ENCODE results near the gene ZNF644.
"Not testable (repeated sequence)": the region's sequence is repeated elsewhere in the genome, so short reads cannot be mapped to it uniquely, and the experiment has no call there.

Gene ZNF644

DNA sequence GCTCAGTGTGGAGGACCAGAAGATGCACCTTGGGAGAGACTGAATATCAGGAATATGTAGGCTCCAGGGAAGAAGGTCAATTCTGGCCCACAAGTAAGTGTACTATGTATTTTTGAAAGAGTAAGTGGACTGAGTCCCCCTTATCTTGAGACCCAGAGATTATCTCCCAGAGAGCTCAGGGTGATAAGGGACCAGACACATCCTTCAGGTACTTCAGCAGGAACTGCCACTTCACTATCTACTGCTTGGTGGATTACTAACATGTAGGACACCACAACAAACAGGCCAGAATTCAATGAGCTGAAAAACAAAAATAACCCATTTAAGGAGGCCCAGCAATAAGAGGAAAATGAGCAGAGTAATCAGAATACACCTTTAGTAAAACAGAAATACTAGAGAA lies 119.2 kb downstream of the ZNF644 start:
- no peaks in the 10 kb centered on the region for H3K9me3 Mint-ChIP-seq
- H3K27me3 Mint-ChIP-seq: no peaks in the 10 kb centered on the region
- H3K36me3 Mint-ChIP-seq (ENCODE audit: low read depth): peaks cover 79% of the 10 kb centered on the region
- H3K4me3 Mint-ChIP-seq: no peak overlapping the region
- H3K4me1 Mint-ChIP-seq (ENCODE audit: low read depth): peaks cover 7% of the 10 kb centered on the region
- no peak overlapping the region for H3K27ac Mint-ChIP-seq

GRCh38 chr1:90899263-90899662 lies 122.6 kb downstream of the ZNF644 start:
- Mint-ChIP-seq H3K36me3 (ENCODE audit: low read depth) (peaks cover 90% of the 10 kb centered on the region), H3K4me1 (ENCODE audit: low read depth) (peaks cover 7% of the 10 kb centered on the region), H3K4me3 (no peak overlapping the region), H3K27me3 (no peaks in the 10 kb centered on the region), H3K9me3 (peaks cover 12% of the 10 kb centered on the region), H3K27ac (no peak overlapping the region)

DNA sequence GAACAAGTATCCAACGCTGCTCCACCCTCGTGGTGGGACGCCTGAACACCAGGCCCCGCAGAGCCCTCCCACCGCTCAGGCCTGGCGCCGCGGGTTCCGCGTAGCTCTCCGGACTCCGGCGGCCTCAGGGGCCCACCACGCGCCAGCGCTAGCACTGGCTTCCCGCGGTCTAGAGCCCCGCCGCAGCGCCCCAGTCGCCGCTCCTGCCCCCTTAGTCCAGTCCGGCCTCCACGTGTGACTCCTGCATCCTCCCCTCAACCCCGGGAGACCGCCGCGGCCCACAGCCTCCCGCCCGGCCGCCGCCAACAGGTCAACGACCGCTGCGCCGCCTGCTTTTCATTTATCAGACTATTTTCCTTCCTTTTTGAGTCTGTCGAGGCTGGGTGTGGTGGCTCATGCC lies 128.2 kb downstream of the ZNF644 start:
- H3K36me3 Mint-ChIP-seq (ENCODE audit: low read depth): peaks cover 45% of the 10 kb centered on the region
- peaks cover 24% of the 10 kb centered on the region for H3K9me3 Mint-ChIP-seq
- not testable (repeated sequence) for H3K4me1 Mint-ChIP-seq (ENCODE audit: low read depth); H3K27me3 Mint-ChIP-seq; H3K27ac Mint-ChIP-seq; H3K4me3 Mint-ChIP-seq

DNA sequence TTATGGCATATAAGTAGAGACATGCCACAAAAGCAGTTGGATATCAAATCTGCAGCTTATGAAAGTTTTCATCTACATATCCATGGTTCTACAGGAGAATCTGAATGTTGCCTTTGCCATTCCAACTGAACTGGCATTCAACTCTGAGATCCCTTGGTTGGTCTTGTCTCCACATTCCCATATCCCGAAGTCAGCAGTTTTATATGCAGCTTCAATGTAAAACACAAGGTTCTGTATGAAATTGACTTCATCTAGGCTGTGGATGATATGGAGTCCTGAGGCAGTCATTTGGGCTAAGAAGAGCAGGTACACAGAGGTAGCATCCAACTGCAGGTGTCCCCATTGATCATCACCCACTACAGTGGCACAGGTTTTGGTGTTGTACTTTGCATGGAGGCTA lies 129.0 kb downstream of the ZNF644 start:
- not testable (repeated sequence) for H3K27me3 Mint-ChIP-seq; H3K4me3 Mint-ChIP-seq; H3K27ac Mint-ChIP-seq; H3K4me1 Mint-ChIP-seq (ENCODE audit: low read depth)
- H3K36me3 Mint-ChIP-seq (ENCODE audit: low read depth): peaks cover 37% of the 10 kb centered on the region
- H3K9me3 Mint-ChIP-seq: peaks cover 24% of the 10 kb centered on the region

DNA sequence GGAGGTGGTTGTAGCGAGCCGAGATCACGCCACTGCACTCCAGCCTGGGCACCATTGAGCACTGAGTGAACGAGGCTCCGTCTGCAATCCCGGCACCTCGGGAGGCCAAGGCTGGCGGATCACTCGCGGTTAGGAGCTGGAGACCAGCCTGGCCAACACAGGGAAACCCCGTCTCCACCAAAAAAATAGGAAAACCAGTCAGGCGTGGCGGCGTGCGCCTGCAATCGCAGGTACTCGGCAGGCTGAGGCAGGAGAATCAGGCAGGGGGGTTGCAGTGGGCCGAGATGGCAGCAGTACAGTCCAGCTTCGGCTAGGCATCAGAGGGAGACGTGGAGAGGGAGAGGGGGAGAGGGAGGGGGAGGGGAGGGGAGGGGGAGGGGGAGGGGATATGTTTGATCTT lies 129.6 kb downstream of the ZNF644 start:
- Mint-ChIP-seq H3K9me3 (peaks cover 24% of the 10 kb centered on the region), H3K36me3 (ENCODE audit: low read depth) (peaks cover 30% of the 10 kb centered on the region)
- not testable (repeated sequence) for H3K27me3 Mint-ChIP-seq; H3K27ac Mint-ChIP-seq; H3K4me1 Mint-ChIP-seq (ENCODE audit: low read depth); H3K4me3 Mint-ChIP-seq

- not testable (repeated sequence) for H3K4me1 Mint-ChIP-seq (ENCODE audit: low read depth); H3K4me3 Mint-ChIP-seq; H3K27ac Mint-ChIP-seq; H3K27me3 Mint-ChIP-seq
- H3K9me3 Mint-ChIP-seq: peaks cover 24% of the 10 kb centered on the region
- peaks cover 26% of the 10 kb centered on the region for H3K36me3 Mint-ChIP-seq (ENCODE audit: low read depth)
These were observed 130.1 kb downstream of the ZNF644 start for GRCh38 chr1:90891756-90892155.

GRCh38 chr1:90882221-90882620 lies 139.6 kb downstream of the ZNF644 start:
- Mint-ChIP-seq H3K9me3 (peaks cover 43% of the 10 kb centered on the region), H3K27ac (no peak overlapping the region), H3K27me3 (peaks cover 20% of the 10 kb centered on the region), H3K4me1 (ENCODE audit: low read depth) (no peaks in the 10 kb centered on the region), H3K4me3 (no peak overlapping the region), H3K36me3 (ENCODE audit: low read depth) (peaks cover 16% of the 10 kb centered on the region)

DNA sequence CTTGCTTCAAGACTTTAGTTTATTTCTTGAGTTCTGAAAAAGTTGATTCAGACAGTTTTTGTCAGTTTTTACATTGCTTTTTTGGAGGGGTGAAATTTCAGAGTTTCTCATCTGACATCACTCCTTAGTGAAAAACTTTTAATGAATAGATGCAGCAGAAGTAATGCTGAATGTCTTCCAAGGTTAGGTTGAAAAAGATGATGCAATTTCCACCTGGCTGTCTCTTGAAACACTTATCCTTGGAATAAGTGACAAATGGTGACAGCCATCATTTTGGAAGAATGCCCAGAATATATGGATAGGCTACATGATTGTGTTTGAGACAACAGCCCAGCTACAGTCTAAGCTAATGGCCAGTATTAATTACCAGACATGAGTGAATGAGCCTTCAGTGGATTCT lies 140.8 kb downstream of the ZNF644 start:
- no peaks in the 10 kb centered on the region for H3K4me1 Mint-ChIP-seq (ENCODE audit: low read depth)
- H3K27me3 Mint-ChIP-seq: peaks cover 14% of the 10 kb centered on the region
- peaks cover 41% of the 10 kb centered on the region for H3K9me3 Mint-ChIP-seq
- no peak overlapping the region for H3K4me3 Mint-ChIP-seq
- H3K36me3 Mint-ChIP-seq (ENCODE audit: low read depth): peaks cover 16% of the 10 kb centered on the region
- H3K27ac Mint-ChIP-seq: no peak overlapping the region

GRCh38 chr1:90879281-90879680 lies 142.6 kb downstream of the ZNF644 start:
- Mint-ChIP-seq H3K27ac (no peak overlapping the region), H3K4me3 (no peak overlapping the region), H3K27me3 (peaks cover 14% of the 10 kb centered on the region), H3K9me3 (peaks cover 42% of the 10 kb centered on the region), H3K4me1 (ENCODE audit: low read depth) (no peaks in the 10 kb centered on the region), H3K36me3 (ENCODE audit: low read depth) (peaks cover 16% of the 10 kb centered on the region)

DNA sequence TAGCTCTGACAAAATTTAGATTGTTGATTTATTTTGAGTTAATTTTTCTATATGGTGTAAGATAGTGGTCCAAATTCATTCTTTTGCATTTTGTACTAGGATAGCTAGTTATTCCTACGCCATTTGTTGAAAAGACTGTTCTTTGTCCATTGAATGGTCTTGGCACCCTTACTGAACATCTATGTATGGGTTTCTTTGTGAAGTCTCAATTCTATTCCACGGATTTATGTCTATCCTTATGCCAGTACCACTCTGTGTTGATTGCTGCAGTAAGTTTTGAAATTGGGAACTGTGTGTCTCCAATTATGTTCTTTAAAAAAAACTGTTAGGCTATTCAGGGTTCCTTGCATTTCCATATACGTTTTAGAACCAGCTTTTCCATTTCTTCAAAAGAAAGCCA lies 145.7 kb downstream of the ZNF644 start:
- Mint-ChIP-seq H3K27ac (no peak overlapping the region), H3K36me3 (ENCODE audit: low read depth) (peaks cover 16% of the 10 kb centered on the region), H3K4me3 (no peak overlapping the region), H3K4me1 (ENCODE audit: low read depth) (no peaks in the 10 kb centered on the region), H3K9me3 (peaks cover 38% of the 10 kb centered on the region), H3K27me3 (peaks cover 6% of the 10 kb centered on the region)

Data from stimulated activated naive CD8-positive, alpha-beta T cell treated with anti-CD3 and anti-CD28 coated beads, Interleukin-15, Interleukin-2, amounts not matched to agents 100 ng/mL and 50 ng/mL, for 24 hours (primary cell).